Caco-2 (cell line): ENCODE data around the gene PTEN. TPM values are rescaled to one million over a fixed set of nuclear protein-coding genes. Genes with fewer than 3 reads are reported as not detected.
"Not testable (repeated sequence)": the region's sequence is repeated elsewhere in the genome, so short reads cannot be mapped to it uniquely, and the experiment has no call there.

ENCODE experiments used
- BruUV-seq: library from RNA; stranded (reverse); fragments of 400-500 nt; replicated peaks from 2 replicates; lab custom pipeline; 2021; lab: Mats Ljungman, UMichigan
- CTCF ChIA-PET: fragments of 300-600 bp; sonication (Branson Sonifier 250); formaldehyde crosslinking; loops from one replicate; lab custom pipeline; 2022; ENCODE audit warnings: antibody characterized with exemption; lab: Charles Lee
- POLR2A ChIA-PET: fragments of 300-600 bp; sonication (Branson Sonifier 250); formaldehyde crosslinking; loops from one replicate; lab custom pipeline; 2022; ENCODE audit warnings: antibody characterized with exemption; lab: Charles Lee
- DNase-seq, 2 experiments: peaks; one replicate each; pipeline versions ENCODE4 v3.0.0 to v3.0.0-alpha.2; 2020 to 2022
- H3K27me3 ChIP-seq: replicated peaks from 2 replicates; pipeline ENCODE4 v1.6.0; 2011; ENCODE audit warnings: low read length; ENCODE audit not compliant: control insufficient read depth, insufficient read depth
- H3K36me3 ChIP-seq: 2 replicates; pipeline ENCODE4 v1.5.1; 2011; ENCODE audit warnings: low read length; ENCODE audit not compliant: control insufficient read depth, insufficient read depth
- H3K4me1 ChIP-seq: fragments of 250-450 bp; sonication (Bioruptor Pico); 2 replicates; pipeline ENCODE4 v1.5.1; 2020; ENCODE audit warnings: mild to moderate bottlenecking
- H3K4me3 ChIP-seq: 2 replicates; pipeline ENCODE4 v1.5.1; 2011; ENCODE audit warnings: low read depth, mild to moderate bottlenecking, control low read depth, low read length
- H3K9me3 ChIP-seq: fragments of 250-450 bp; sonication (Bioruptor Pico); 2 replicates; pipeline ENCODE4 v1.5.1; 2020; ENCODE audit warnings: mild to moderate bottlenecking, moderate library complexity
- H3K27ac Mint-ChIP-seq: one replicate; pipeline ENCODE4 v1.8.0; 2022; ENCODE audit warnings: mixed read lengths; ENCODE audit not compliant: unreplicated experiment
- H3K27me3 Mint-ChIP-seq: one replicate; pipeline ENCODE4 v1.8.0; 2022; ENCODE audit warnings: mixed read lengths; ENCODE audit not compliant: insufficient read depth, unreplicated experiment
- H3K36me3 Mint-ChIP-seq: one replicate; pipeline ENCODE4 v1.8.0; 2022; ENCODE audit warnings: mild to moderate bottlenecking, mixed read lengths; ENCODE audit not compliant: insufficient read depth, unreplicated experiment
- H3K4me1 Mint-ChIP-seq: one replicate; pipeline ENCODE4 v1.8.0; 2022; ENCODE audit warnings: low read depth, mixed read lengths; ENCODE audit not compliant: unreplicated experiment
- H3K4me3 Mint-ChIP-seq: one replicate; pipeline ENCODE4 v1.8.0; 2022; ENCODE audit warnings: mild to moderate bottlenecking, moderate library complexity, mixed read lengths; ENCODE audit not compliant: unreplicated experiment
- H3K9me3 Mint-ChIP-seq: one replicate; pipeline ENCODE4 v1.8.0; 2022; ENCODE audit warnings: mixed read lengths; ENCODE audit not compliant: unreplicated experiment
- intact Hi-C: fragments of 100-400 bp; cut with micrococcal nuclease; formaldehyde crosslinking; loops from one replicate; pipeline ENCODE4 v1.10.0; 2022; ENCODE audit not compliant: unreplicated experiment
- total RNA-seq: library from RNA; stranded (reverse); gene quantifications from 2 replicates; pipeline ENCODE4 v1.2.3, GENCODE V29; 2022
- TF ChIP-seq, protein P1 (sequence below), 2 experiments: fragments of 200-600 bp in 1 of 2; IDR thresholded peaks; 1 replicate in 1 of 2; 2 replicates in 1 of 2; pipeline versions ENCODE4 v1.5.1 to v1.8.0; 2011 to 2022; ENCODE audit warnings: antibody characterized with exemption in 1 of 2, control low read depth in 1 of 2, inconsistent platforms in 1 of 2, low read depth in 1 of 2, low read length in 1 of 2, mild to moderate bottlenecking in 1 of 2, moderate library complexity in 1 of 2; ENCODE audit not compliant: insufficient read depth in 1 of 2, severe bottlenecking in 1 of 2, unreplicated experiment in 1 of 2

PTEN gene
- total RNA-seq, 1 experiment from 2014 or later = 56.3 TPM

DNA sequence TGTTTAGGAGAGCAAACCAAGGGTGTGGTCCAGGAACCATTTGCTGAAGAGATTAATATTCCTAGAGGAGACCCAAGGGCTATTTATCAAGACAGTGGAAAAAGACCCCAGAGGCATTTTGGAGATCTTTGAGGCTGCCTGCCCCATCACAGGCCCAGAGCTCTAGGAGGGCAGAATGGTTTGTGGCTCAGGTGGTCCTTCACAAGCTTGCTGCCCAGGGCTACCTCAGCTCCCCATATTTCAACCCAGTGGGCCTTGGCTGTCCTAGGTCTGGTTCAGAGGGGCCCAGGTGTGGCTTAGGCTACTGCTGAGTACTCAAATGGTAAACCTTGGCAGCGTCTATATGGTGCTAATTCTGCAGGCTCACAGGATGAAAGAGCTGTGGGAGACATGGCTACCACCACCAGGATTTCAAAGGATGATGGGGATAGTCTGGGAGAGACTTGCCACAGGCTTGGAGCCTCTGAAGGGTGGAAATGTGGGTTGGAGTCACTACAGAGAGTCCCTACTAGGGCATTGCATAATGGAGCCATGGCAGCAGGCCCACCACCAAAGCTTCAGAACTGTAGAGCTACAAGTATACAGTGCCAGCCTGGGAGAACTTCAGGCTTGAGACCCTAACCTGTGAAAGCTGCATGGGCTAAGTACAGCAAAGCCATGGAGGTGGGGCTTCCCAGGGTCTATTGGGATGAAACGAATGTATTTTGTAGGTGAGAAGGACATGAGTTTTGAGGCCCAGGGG lies 24.3 kb downstream of the PTEN start:
- peaks cover 11% of the 10 kb centered on the region for H3K36me3 Mint-ChIP-seq
- no TSS peak for BruUV-seq
- peaks cover 2% of the 10 kb centered on the region for H3K36me3 ChIP-seq
- H3K9me3 ChIP-seq = peaks cover 9% of the 10 kb centered on the region
- TF ChIP-seq, protein P1, sequence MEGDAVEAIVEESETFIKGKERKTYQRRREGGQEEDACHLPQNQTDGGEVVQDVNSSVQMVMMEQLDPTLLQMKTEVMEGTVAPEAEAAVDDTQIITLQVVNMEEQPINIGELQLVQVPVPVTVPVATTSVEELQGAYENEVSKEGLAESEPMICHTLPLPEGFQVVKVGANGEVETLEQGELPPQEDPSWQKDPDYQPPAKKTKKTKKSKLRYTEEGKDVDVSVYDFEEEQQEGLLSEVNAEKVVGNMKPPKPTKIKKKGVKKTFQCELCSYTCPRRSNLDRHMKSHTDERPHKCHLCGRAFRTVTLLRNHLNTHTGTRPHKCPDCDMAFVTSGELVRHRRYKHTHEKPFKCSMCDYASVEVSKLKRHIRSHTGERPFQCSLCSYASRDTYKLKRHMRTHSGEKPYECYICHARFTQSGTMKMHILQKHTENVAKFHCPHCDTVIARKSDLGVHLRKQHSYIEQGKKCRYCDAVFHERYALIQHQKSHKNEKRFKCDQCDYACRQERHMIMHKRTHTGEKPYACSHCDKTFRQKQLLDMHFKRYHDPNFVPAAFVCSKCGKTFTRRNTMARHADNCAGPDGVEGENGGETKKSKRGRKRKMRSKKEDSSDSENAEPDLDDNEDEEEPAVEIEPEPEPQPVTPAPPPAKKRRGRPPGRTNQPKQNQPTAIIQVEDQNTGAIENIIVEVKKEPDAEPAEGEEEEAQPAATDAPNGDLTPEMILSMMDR (IDR thresholded peaks at IDR 0.05; ENCODE audit: insufficient read depth in 1 of 2, low read depth in 1 of 2, low read length in 1 of 2, severe bottlenecking in 1 of 2, unreplicated experiment in 1 of 2) = no peak
- H3K9me3 Mint-ChIP-seq = peaks cover 21% of the 10 kb centered on the region
- H3K4me3 ChIP-seq = no peak overlapping the region
- H3K27me3 Mint-ChIP-seq = no peaks in the 10 kb centered on the region
- no peaks in the 10 kb centered on the region for H3K27me3 ChIP-seq
- POLR2A ChIA-PET = no interaction called here
- intact Hi-C loops = no loop called here
- no peaks in the 10 kb centered on the region for H3K4me1 Mint-ChIP-seq
- no peak overlapping the region for H3K27ac Mint-ChIP-seq
- no peak overlapping the region for H3K4me3 Mint-ChIP-seq
- H3K4me1 ChIP-seq = no peaks in the 10 kb centered on the region
- CTCF ChIA-PET = no interaction called here
- DNase-seq = no peak

- no TSS peak for BruUV-seq
These were observed 32.0 kb downstream of the PTEN start for GRCh38 chr10:87895430-87895829.

GRCh38 chr10:87896216-87896615 lies 32.8 kb downstream of the PTEN start:
- peaks cover 5% of the 10 kb centered on the region for H3K36me3 Mint-ChIP-seq
- H3K4me1 ChIP-seq = no peaks in the 10 kb centered on the region
- DNase-seq = no peak
- no peaks in the 10 kb centered on the region for H3K4me1 Mint-ChIP-seq
- H3K4me3 Mint-ChIP-seq = no peak overlapping the region
- H3K9me3 ChIP-seq = peaks cover 11% of the 10 kb centered on the region; the same call in 1 of the 2 replicates
- intact Hi-C loops = no loop called here
- H3K9me3 Mint-ChIP-seq = peaks cover 10% of the 10 kb centered on the region
- TF ChIP-seq, protein P1 (IDR thresholded peaks at IDR 0.05; ENCODE audit: insufficient read depth in 1 of 2, low read depth in 1 of 2, low read length in 1 of 2, severe bottlenecking in 1 of 2, unreplicated experiment in 1 of 2) = no peak
- no peak overlapping the region for H3K4me3 ChIP-seq
- no peaks in the 10 kb centered on the region for H3K27me3 ChIP-seq
- ChIA-PET CTCF (no interaction called here), POLR2A (no interaction called here)
- no TSS peak for BruUV-seq
- no peaks in the 10 kb centered on the region for H3K36me3 ChIP-seq
- no peak overlapping the region for H3K27ac Mint-ChIP-seq
- H3K27me3 Mint-ChIP-seq = no peaks in the 10 kb centered on the region

More at GRCh38 chr10:87895430-87895829, 32.0 kb downstream of the PTEN start:
- H3K4me1 ChIP-seq = no peaks in the 10 kb centered on the region
- intact Hi-C loops = no loop called here
- CTCF ChIA-PET = no interaction called here
- TF ChIP-seq, protein P1 (IDR thresholded peaks at IDR 0.05; ENCODE audit: insufficient read depth in 1 of 2, low read depth in 1 of 2, low read length in 1 of 2, severe bottlenecking in 1 of 2, unreplicated experiment in 1 of 2) = no peak
- no peak overlapping the region for H3K27ac Mint-ChIP-seq
- POLR2A ChIA-PET = no interaction called here
- H3K27me3 ChIP-seq = no peaks in the 10 kb centered on the region
- H3K27me3 Mint-ChIP-seq = no peaks in the 10 kb centered on the region
- H3K4me3 Mint-ChIP-seq = no peak overlapping the region
- H3K9me3 Mint-ChIP-seq = peaks cover 2% of the 10 kb centered on the region
- H3K4me3 ChIP-seq = no peak overlapping the region
- H3K36me3 ChIP-seq = no peaks in the 10 kb centered on the region
- H3K36me3 Mint-ChIP-seq = peaks cover 5% of the 10 kb centered on the region
- DNase-seq = no peak
- peaks cover 11% of the 10 kb centered on the region; the same call in 1 of the 2 replicates for H3K9me3 ChIP-seq
- H3K4me1 Mint-ChIP-seq = no peaks in the 10 kb centered on the region

- H3K27me3 Mint-ChIP-seq, DNase-seq, H3K36me3 ChIP-seq, BruUV-seq, H3K36me3 Mint-ChIP-seq, H3K4me1 Mint-ChIP-seq, H3K4me1 ChIP-seq, POLR2A ChIA-PET, H3K4me3 Mint-ChIP-seq, H3K27me3 ChIP-seq, H3K9me3 Mint-ChIP-seq, CTCF ChIA-PET, H3K4me3 ChIP-seq, intact Hi-C loops, H3K27ac Mint-ChIP-seq: not testable (repeated sequence)
- H3K9me3 ChIP-seq = peaks cover 11% of the 10 kb centered on the region; the same call in 1 of the 2 replicates
These were observed 34.5 kb downstream of the PTEN start for GRCh38 chr10:87897957-87898356.

DNA sequence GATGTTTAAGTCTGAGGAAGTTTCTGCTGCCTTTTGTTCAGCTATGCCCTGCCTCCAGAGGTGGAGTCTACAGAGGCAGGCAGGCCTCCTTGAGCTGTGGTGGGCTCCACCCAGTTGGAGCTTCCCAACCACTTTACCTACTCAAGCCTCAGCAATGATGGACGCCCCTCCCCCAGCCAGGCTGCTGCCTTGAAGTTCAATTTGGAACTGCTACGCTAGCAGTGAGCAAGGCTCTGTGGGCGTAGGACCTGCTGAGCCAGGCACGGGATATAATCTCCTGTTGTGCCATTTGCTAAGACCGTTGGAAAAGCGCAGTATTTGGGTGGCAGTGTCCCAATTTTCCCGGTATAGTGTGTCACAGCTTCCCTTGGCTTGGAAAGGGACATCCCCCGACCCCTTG lies 40.0 kb downstream of the PTEN start:
- H3K27me3 Mint-ChIP-seq, H3K4me1 ChIP-seq, H3K27ac Mint-ChIP-seq, H3K9me3 ChIP-seq, H3K36me3 ChIP-seq, H3K27me3 ChIP-seq, POLR2A ChIA-PET, H3K4me3 Mint-ChIP-seq, H3K4me1 Mint-ChIP-seq, H3K4me3 ChIP-seq, H3K9me3 Mint-ChIP-seq, BruUV-seq, DNase-seq, intact Hi-C loops: not testable (repeated sequence)
- CTCF ChIA-PET = interaction anchor here (0.6 kb wide), 1 partner anchor 662 kb away, joined by 5 read pairs; no protein-coding TSS in a partner anchor
- peaks cover 34% of the 10 kb centered on the region for H3K36me3 Mint-ChIP-seq
